DND-41 (cell line): Measurements from ENCODE around the gene DNM3.

Source experiments
- EZH2 ChIP-seq: IDR thresholded peaks from 3 replicates; pipeline ENCODE4 v1.6.1; 2012; ENCODE audit warnings: borderline replicate concordance, low read depth, mild to moderate bottlenecking, moderate library complexity, low read length, inconsistent platforms; ENCODE audit not compliant: severe bottlenecking
- TF ChIP-seq, protein P1 (sequence below): IDR thresholded peaks from 2 replicates; pipeline ENCODE4 v1.5.1; 2012; ENCODE audit warnings: borderline replicate concordance, low read length, moderate library complexity, mild to moderate bottlenecking; ENCODE audit not compliant: poor library complexity, severe bottlenecking; ENCODE audit errors: extremely low read depth

DNA sequence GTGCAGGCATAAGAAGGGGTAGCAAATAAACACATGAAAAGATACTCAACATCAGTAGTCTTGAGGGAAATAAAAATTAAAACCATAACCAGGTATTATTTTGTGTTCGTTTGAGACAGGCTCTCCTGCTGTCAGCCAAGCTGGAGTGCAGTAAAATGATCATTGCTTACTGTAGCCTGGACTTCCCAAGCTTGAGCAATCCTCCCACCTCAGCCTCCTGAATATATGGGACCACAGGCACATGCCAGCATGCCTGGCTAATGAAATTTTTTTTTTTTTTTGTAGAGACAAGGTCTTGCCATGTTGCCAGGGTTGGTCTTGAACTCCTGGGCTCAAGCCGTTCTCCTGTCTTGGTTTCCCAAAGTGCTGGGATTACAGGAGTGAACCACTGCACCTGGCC lies 108.0 kb downstream of the DNM3 start:
- TF ChIP-seq, protein P1, sequence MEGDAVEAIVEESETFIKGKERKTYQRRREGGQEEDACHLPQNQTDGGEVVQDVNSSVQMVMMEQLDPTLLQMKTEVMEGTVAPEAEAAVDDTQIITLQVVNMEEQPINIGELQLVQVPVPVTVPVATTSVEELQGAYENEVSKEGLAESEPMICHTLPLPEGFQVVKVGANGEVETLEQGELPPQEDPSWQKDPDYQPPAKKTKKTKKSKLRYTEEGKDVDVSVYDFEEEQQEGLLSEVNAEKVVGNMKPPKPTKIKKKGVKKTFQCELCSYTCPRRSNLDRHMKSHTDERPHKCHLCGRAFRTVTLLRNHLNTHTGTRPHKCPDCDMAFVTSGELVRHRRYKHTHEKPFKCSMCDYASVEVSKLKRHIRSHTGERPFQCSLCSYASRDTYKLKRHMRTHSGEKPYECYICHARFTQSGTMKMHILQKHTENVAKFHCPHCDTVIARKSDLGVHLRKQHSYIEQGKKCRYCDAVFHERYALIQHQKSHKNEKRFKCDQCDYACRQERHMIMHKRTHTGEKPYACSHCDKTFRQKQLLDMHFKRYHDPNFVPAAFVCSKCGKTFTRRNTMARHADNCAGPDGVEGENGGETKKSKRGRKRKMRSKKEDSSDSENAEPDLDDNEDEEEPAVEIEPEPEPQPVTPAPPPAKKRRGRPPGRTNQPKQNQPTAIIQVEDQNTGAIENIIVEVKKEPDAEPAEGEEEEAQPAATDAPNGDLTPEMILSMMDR: no peak
- no peak for TF ChIP-seq EZH2
